Measurements from ENCODE around the gene GRM7.

Gene GRM7

GRCh38 chr3:7144697-7145308 is 283.9 kb downstream of the GRM7 start:
- peak; percentile 36 for DNase-seq (ENCODE audit: low spot score)

- DNase-seq (ENCODE audit: low spot score), result no peak
Observed at GRCh38 chr3:7146529-7146928, 285.6 kb downstream of the GRM7 start.

GRCh38 chr3:7158516-7158915 is 297.6 kb downstream of the GRM7 start:
- DNase-seq (ENCODE audit: low spot score), result no peak

- no peak for DNase-seq (ENCODE audit: low spot score)
Observed at GRCh38 chr3:7160689-7161088, 299.8 kb downstream of the GRM7 start.

- DNase-seq (ENCODE audit: low spot score), result no peak
Observed at GRCh38 chr3:7166460-7166859, 305.5 kb downstream of the GRM7 start.

GRCh38 chr3:7171493-7171892 is 310.6 kb downstream of the GRM7 start:
- no peak for DNase-seq (ENCODE audit: low spot score)

- DNase-seq (ENCODE audit: low spot score), result no peak
Observed at GRCh38 chr3:7172996-7173395, 312.1 kb downstream of the GRM7 start.

GRCh38 chr3:7188551-7188950 is 327.6 kb downstream of the GRM7 start:
- DNase-seq (ENCODE audit: low spot score), result no peak

GRCh38 chr3:7190095-7190494 is 329.2 kb downstream of the GRM7 start:
- no peak for DNase-seq (ENCODE audit: low spot score)

GRCh38 chr3:7193269-7193668 is 332.4 kb downstream of the GRM7 start:
- DNase-seq (ENCODE audit: low spot score), result no peak

GRCh38 chr3:7194071-7194835 is 333.3 kb downstream of the GRM7 start:
- no peak for DNase-seq (ENCODE audit: low spot score)

- DNase-seq (ENCODE audit: low spot score), result no peak
Observed at GRCh38 chr3:7195934-7196333, 335.0 kb downstream of the GRM7 start.

- no peak for DNase-seq (ENCODE audit: low spot score)
Observed at GRCh38 chr3:7201784-7202183, 340.9 kb downstream of the GRM7 start.

- no peak for DNase-seq (ENCODE audit: low spot score)
Observed at GRCh38 chr3:7203969-7204847, 343.3 kb downstream of the GRM7 start.

- no peak for DNase-seq (ENCODE audit: low spot score)
Observed at GRCh38 chr3:7204848-7205156, 343.9 kb downstream of the GRM7 start.

- DNase-seq (ENCODE audit: low spot score), result no peak
Observed at GRCh38 chr3:7205535-7205934, 344.6 kb downstream of the GRM7 start.

GRCh38 chr3:7205962-7206361 is 345.0 kb downstream of the GRM7 start:
- DNase-seq (ENCODE audit: low spot score), result no peak

GRCh38 chr3:7207125-7207524 is 346.2 kb downstream of the GRM7 start:
- no peak for DNase-seq (ENCODE audit: low spot score)

GRCh38 chr3:7207928-7208327 is 347.0 kb downstream of the GRM7 start:
- DNase-seq (ENCODE audit: low spot score), result no peak

- DNase-seq (ENCODE audit: low spot score), result no peak
Observed at GRCh38 chr3:7209098-7209497, 348.2 kb downstream of the GRM7 start.

GRCh38 chr3:7211740-7212139 is 350.8 kb downstream of the GRM7 start:
- no peak for DNase-seq (ENCODE audit: low spot score)

GRCh38 chr3:7215706-7216105 is 354.8 kb downstream of the GRM7 start:
- DNase-seq (ENCODE audit: low spot score), result no peak

- DNase-seq (ENCODE audit: low spot score), result no peak
Observed at GRCh38 chr3:7226393-7226792, 365.5 kb downstream of the GRM7 start.
